HEK293 (cell line): ENCODE results near the gene DOK7.

Experiments used
- CTCF ChIA-PET: fragments of 350-600 bp; formaldehyde crosslinking; extraction: SDS; loops from one replicate; lab custom pipeline; 2021; ENCODE audit warnings: antibody characterized with exemption; lab: Yijun Ruan, JAX
- POLR2A ChIA-PET: fragments of 300-600 bp; formaldehyde crosslinking; extraction: SDS; loops from one replicate; lab custom pipeline; 2020; ENCODE audit warnings: antibody characterized with exemption, inconsistent platforms; lab: Yijun Ruan, JAX
- H3K27ac ChIP-seq: fragments of 200-500 bp; sonication (Bioruptor generic); 2 replicates; pipeline ENCODE4 v1.5.1; 2014; ENCODE audit warnings: low read depth, low read length, control low read depth, inconsistent platforms; ENCODE audit errors: extremely low read depth
- H3K36me3 ChIP-seq, 2 experiments: fragments of 200-500 bp in 1 of 2; sonication (Bioruptor generic) in 1 of 2; 1 replicate in 1 of 2; 2 replicates in 1 of 2; pipeline ENCODE4 v1.5.1; 2014 to 2017; ENCODE audit warnings: inconsistent platforms in 2 of 2, low read length in 2 of 2; ENCODE audit not compliant: control insufficient read depth in 2 of 2, insufficient read depth in 1 of 2
- H3K4me1 ChIP-seq: fragments of 200-500 bp; sonication (Bioruptor generic); 2 replicates; pipeline ENCODE4 v1.5.1; 2014; ENCODE audit warnings: mild to moderate bottlenecking, low read length, inconsistent platforms; ENCODE audit not compliant: control insufficient read depth, insufficient read depth
- H3K4me3 ChIP-seq: 2 replicates; pipeline ENCODE4 v1.5.1; 2011; ENCODE audit warnings: low read depth, mild to moderate bottlenecking, control low read depth, low read length, moderate library complexity
- H3K9me3 ChIP-seq: fragments of 200-500 bp; sonication (Bioruptor generic); 2 replicates; pipeline ENCODE4 v1.5.1; 2014; ENCODE audit warnings: low read depth, low read length, inconsistent platforms; ENCODE audit not compliant: control insufficient read depth, insufficient read depth
- GLIS2 ChIP-seq: fragments of 450-650 bp; formaldehyde crosslinking; IDR thresholded peaks from 2 replicates; pipeline ENCODE4 v1.5.1; 2016; ENCODE audit warnings: missing biosample characterization, missing genetic modification characterization
- OVOL3 ChIP-seq: fragments of 450-650 bp; formaldehyde crosslinking; IDR thresholded peaks from 2 replicates; pipeline ENCODE4 v1.5.1; 2016; ENCODE audit warnings: missing biosample characterization, missing genetic modification characterization
- SALL2 ChIP-seq: fragments of 450-650 bp; formaldehyde crosslinking; IDR thresholded peaks from 2 replicates; pipeline ENCODE4 v1.5.0; 2017; ENCODE audit warnings: missing biosample characterization, mild to moderate bottlenecking, missing genetic modification characterization, borderline replicate concordance
- SCRT2 ChIP-seq: fragments of 450-650 bp; formaldehyde crosslinking; IDR thresholded peaks from 2 replicates; pipeline ENCODE4 v1.5.1; 2016; ENCODE audit warnings: missing biosample characterization, missing genetic modification characterization
- ZNF157 ChIP-seq: fragments of 450-650 bp; formaldehyde crosslinking; IDR thresholded peaks from 2 replicates; pipeline ENCODE4 v1.5.1; 2016; ENCODE audit warnings: missing biosample characterization, missing genetic modification characterization
- ZNF2 ChIP-seq: fragments of 450-650 bp; formaldehyde crosslinking; IDR thresholded peaks from 2 replicates; pipeline ENCODE4 v1.5.1; 2016; ENCODE audit warnings: missing biosample characterization, missing genetic modification characterization
- ZNF621 ChIP-seq: fragments of 450-650 bp; formaldehyde crosslinking; IDR thresholded peaks from 2 replicates; pipeline ENCODE4 v1.5.1; 2017; ENCODE audit warnings: missing biosample characterization, missing genetic modification characterization
- ZNF624 ChIP-seq: fragments of 450-650 bp; formaldehyde crosslinking; IDR thresholded peaks from 2 replicates; pipeline ENCODE4 v1.5.1; 2017; ENCODE audit warnings: missing biosample characterization, missing genetic modification characterization
- ZNF768 ChIP-seq: fragments of 450-650 bp; formaldehyde crosslinking; IDR thresholded peaks from 2 replicates; pipeline ENCODE4 v1.5.1; 2018; ENCODE audit warnings: missing biosample characterization, mild to moderate bottlenecking, missing genetic modification characterization
- ZNF785 ChIP-seq: fragments of 450-650 bp; formaldehyde crosslinking; IDR thresholded peaks from 2 replicates; pipeline ENCODE4 v1.5.1; 2016; ENCODE audit warnings: missing biosample characterization, missing genetic modification characterization
- ZNF830 ChIP-seq: fragments of 450-650 bp; IDR thresholded peaks from 2 replicates; pipeline ENCODE4 v1.5.0; 2018; ENCODE audit warnings: missing biosample characterization, missing genetic modification characterization, low read depth, mild to moderate bottlenecking, moderate library complexity
- ZNF843 ChIP-seq: fragments of 450-650 bp; formaldehyde crosslinking; IDR thresholded peaks from 2 replicates; pipeline ENCODE4 v1.5.1; 2016; ENCODE audit warnings: missing biosample characterization, missing genetic modification characterization
- ZSCAN16 ChIP-seq: fragments of 450-650 bp; formaldehyde crosslinking; IDR thresholded peaks from 2 replicates; pipeline ENCODE4 v1.5.1; 2016; ENCODE audit warnings: missing biosample characterization, missing genetic modification characterization
- TF ChIP-seq, protein P1 (sequence below): fragments of 450-650 bp; formaldehyde crosslinking; IDR thresholded peaks from 2 replicates; pipeline ENCODE4 v1.5.1; 2016; ENCODE audit warnings: missing biosample characterization, missing genetic modification characterization
- TF ChIP-seq, protein P2 (sequence below): fragments of 450-650 bp; formaldehyde crosslinking; conservative IDR thresholded peaks from 2 replicates; pipeline ENCODE4 v1.5.1; 2016; ENCODE audit warnings: low read depth, missing biosample characterization, missing genetic modification characterization
- TF ChIP-seq, protein P3 (sequence below): fragments of 450-650 bp; formaldehyde crosslinking; IDR thresholded peaks from 2 replicates; pipeline ENCODE4 v1.5.1; 2016; ENCODE audit warnings: missing biosample characterization, missing genetic modification characterization
- TF ChIP-seq, protein P4 (sequence below): fragments of 450-650 bp; formaldehyde crosslinking; IDR thresholded peaks from 2 replicates; pipeline ENCODE4 v1.5.1; 2016; ENCODE audit warnings: missing biosample characterization, missing genetic modification characterization
- TF ChIP-seq, protein P5 (sequence below): fragments of 450-650 bp; IDR thresholded peaks from 2 replicates; pipeline ENCODE4 v1.5.1; 2018; ENCODE audit warnings: missing biosample characterization, missing genetic modification characterization

DOK7 gene

DNA sequence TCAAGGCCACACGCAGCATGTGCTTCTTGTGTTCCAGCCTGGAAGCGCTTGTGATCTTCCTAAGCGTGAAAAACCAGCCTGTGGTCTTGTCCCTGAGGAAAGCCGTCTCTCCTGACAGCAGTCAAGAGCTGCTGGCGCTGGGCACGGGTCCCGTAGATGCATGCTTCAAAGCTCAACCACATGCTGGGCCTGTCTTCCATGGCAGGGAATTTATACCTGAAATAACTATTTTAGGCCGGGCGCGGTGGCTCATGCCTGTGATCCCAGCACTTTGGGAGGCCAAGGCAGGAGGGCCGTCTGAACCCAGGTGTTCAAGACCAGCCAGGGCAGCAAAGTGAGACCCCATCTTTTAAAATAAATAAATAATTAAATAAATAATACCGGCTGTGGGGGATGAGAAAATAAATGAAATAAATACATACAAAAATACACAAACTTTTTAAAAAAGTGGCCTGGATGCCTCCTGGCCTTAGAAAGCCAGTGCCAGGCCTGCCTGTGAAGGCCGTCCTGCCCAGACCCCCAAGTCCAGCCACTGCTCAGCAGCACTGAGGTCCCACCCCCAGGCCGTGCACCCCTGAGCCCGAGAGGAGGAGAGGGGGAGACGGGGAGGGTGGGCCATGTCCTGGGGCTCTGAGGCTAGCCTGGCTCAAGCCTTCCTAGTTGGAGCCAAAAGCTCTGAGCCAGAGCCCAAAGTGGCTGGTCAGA, 58.7 kb downstream of the DOK7 start:
- CTCF ChIA-PET: no interaction called here
- TF ChIP-seq GLIS2 (no peak), OVOL3 (tag by site-specific recombination) (no peak), ZNF785 (tag by site-specific recombination) (no peak), ZSCAN16 (tag by site-specific recombination) (no peak), ZNF157 (tag by site-specific recombination) (no peak), ZNF2 (tag by site-specific recombination) (no peak), SCRT2 (tag by site-specific recombination) (no peak), ZNF621 (tag by site-specific recombination) (no peak), ZNF830 (no peak), ZNF624 (tag by site-specific recombination) (no peak), ZNF768 (tag by site-specific recombination) (no peak), SALL2 (tag by site-specific recombination) (no peak), ZNF843 (tag by site-specific recombination) (no peak)
- TF ChIP-seq, protein P1, sequence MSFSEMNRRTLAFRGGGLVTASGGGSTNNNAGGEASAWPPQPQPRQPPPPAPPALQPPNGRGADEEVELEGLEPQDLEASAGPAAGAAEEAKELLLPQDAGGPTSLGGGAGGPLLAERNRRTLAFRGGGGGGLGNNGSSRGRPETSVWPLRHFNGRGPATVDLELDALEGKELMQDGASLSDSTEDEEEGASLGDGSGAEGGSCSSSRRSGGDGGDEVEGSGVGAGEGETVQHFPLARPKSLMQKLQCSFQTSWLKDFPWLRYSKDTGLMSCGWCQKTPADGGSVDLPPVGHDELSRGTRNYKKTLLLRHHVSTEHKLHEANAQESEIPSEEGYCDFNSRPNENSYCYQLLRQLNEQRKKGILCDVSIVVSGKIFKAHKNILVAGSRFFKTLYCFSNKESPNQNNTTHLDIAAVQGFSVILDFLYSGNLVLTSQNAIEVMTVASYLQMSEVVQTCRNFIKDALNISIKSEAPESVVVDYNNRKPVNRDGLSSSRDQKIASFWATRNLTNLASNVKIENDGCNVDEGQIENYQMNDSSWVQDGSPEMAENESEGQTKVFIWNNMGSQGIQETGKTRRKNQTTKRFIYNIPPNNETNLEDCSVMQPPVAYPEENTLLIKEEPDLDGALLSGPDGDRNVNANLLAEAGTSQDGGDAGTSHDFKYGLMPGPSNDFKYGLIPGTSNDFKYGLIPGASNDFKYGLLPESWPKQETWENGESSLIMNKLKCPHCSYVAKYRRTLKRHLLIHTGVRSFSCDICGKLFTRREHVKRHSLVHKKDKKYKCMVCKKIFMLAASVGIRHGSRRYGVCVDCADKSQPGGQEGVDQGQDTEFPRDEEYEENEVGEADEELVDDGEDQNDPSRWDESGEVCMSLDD (tag by site-specific recombination): no peak
- TF ChIP-seq, protein P2, sequence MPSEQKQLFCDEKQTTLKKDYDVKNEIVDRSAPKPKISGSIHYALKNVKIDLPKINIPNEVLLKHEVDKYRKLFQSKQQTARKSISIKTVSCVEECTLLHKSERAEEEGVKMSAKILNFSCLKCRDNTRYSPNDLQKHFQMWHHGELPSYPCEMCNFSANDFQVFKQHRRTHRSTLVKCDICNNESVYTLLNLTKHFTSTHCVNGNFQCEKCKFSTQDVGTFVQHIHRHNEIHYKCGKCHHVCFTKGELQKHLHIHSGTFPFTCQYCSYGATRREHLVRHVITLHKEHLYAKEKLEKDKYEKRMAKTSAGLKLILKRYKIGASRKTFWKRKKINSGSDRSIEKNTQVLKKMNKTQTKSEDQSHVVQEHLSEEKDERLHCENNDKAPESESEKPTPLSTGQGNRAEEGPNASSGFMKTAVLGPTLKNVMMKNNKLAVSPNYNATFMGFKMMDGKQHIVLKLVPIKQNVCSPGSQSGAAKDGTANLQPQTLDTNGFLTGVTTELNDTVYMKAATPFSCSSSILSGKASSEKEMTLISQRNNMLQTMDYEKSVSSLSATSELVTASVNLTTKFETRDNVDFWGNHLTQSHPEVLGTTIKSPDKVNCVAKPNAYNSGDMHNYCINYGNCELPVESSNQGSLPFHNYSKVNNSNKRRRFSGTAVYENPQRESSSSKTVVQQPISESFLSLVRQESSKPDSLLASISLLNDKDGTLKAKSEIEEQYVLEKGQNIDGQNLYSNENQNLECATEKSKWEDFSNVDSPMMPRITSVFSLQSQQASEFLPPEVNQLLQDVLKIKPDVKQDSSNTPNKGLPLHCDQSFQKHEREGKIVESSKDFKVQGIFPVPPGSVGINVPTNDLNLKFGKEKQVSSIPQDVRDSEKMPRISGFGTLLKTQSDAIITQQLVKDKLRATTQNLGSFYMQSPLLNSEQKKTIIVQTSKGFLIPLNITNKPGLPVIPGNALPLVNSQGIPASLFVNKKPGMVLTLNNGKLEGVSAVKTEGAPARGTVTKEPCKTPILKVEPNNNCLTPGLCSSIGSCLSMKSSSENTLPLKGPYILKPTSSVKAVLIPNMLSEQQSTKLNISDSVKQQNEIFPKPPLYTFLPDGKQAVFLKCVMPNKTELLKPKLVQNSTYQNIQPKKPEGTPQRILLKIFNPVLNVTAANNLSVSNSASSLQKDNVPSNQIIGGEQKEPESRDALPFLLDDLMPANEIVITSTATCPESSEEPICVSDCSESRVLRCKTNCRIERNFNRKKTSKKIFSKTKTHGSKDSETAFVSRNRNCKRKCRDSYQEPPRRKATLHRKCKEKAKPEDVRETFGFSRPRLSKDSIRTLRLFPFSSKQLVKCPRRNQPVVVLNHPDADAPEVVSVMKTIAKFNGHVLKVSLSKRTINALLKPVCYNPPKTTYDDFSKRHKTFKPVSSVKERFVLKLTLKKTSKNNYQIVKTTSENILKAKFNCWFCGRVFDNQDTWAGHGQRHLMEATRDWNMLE (tag by site-specific recombination): no peak
- TF ChIP-seq, protein P3, sequence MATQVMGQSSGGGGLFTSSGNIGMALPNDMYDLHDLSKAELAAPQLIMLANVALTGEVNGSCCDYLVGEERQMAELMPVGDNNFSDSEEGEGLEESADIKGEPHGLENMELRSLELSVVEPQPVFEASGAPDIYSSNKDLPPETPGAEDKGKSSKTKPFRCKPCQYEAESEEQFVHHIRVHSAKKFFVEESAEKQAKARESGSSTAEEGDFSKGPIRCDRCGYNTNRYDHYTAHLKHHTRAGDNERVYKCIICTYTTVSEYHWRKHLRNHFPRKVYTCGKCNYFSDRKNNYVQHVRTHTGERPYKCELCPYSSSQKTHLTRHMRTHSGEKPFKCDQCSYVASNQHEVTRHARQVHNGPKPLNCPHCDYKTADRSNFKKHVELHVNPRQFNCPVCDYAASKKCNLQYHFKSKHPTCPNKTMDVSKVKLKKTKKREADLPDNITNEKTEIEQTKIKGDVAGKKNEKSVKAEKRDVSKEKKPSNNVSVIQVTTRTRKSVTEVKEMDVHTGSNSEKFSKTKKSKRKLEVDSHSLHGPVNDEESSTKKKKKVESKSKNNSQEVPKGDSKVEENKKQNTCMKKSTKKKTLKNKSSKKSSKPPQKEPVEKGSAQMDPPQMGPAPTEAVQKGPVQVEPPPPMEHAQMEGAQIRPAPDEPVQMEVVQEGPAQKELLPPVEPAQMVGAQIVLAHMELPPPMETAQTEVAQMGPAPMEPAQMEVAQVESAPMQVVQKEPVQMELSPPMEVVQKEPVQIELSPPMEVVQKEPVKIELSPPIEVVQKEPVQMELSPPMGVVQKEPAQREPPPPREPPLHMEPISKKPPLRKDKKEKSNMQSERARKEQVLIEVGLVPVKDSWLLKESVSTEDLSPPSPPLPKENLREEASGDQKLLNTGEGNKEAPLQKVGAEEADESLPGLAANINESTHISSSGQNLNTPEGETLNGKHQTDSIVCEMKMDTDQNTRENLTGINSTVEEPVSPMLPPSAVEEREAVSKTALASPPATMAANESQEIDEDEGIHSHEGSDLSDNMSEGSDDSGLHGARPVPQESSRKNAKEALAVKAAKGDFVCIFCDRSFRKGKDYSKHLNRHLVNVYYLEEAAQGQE (tag by site-specific recombination): no peak
- TF ChIP-seq, protein P4, sequence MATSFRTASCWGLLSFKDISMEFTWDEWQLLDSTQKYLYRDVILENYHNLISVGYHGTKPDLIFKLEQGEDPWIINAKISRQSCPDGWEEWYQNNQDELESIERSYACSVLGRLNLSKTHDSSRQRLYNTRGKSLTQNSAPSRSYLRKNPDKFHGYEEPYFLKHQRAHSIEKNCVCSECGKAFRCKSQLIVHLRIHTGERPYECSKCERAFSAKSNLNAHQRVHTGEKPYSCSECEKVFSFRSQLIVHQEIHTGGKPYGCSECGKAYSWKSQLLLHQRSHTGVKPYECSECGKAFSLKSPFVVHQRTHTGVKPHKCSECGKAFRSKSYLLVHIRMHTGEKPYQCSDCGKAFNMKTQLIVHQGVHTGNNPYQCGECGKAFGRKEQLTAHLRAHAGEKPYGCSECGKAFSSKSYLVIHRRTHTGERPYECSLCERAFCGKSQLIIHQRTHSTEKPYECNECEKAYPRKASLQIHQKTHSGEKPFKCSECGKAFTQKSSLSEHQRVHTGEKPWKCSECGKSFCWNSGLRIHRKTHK (tag by site-specific recombination): no peak
- TF ChIP-seq, protein P5, sequence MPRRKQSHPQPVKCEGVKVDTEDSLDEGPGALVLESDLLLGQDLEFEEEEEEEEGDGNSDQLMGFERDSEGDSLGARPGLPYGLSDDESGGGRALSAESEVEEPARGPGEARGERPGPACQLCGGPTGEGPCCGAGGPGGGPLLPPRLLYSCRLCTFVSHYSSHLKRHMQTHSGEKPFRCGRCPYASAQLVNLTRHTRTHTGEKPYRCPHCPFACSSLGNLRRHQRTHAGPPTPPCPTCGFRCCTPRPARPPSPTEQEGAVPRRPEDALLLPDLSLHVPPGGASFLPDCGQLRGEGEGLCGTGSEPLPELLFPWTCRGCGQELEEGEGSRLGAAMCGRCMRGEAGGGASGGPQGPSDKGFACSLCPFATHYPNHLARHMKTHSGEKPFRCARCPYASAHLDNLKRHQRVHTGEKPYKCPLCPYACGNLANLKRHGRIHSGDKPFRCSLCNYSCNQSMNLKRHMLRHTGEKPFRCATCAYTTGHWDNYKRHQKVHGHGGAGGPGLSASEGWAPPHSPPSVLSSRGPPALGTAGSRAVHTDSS: no peak
- H3K4me3 ChIP-seq: no peak overlapping the region
- peaks cover 0 to 89% of the 10 kb centered on the region in 2 experiments; a peak in 1 of 3 replicates for H3K36me3 ChIP-seq
- POLR2A ChIA-PET: no interaction called here
- H3K4me1 ChIP-seq: no peaks in the 10 kb centered on the region
- H3K9me3 ChIP-seq: no peaks in the 10 kb centered on the region
- no peak overlapping the region for H3K27ac ChIP-seq
